Fibroblast of pulmonary artery (primary cell): ENCODE results near the gene ZNF263.
A peak's percentile ranks its signal among the peaks of the same experiment; 100 is the strongest.

Experiments used
- DNase-seq: peaks from one replicate; pipeline ENCODE4 v3.0.0-alpha.2; 2010; ENCODE audit warnings: low read depth
- H3K4me3 ChIP-seq: replicated peaks from 2 replicates; pipeline ENCODE4 v1.5.1; 2011; ENCODE audit warnings: low read depth, mild to moderate bottlenecking, control low read depth, low read length, moderate library complexity
- TF ChIP-seq, protein P1 (sequence below): IDR thresholded peaks from 2 replicates; pipeline ENCODE4 v1.5.1; 2011; ENCODE audit warnings: mild to moderate bottlenecking, control low read depth, low read length, inconsistent platforms; ENCODE audit errors: missing control alignments

ZNF263 gene

DNA sequence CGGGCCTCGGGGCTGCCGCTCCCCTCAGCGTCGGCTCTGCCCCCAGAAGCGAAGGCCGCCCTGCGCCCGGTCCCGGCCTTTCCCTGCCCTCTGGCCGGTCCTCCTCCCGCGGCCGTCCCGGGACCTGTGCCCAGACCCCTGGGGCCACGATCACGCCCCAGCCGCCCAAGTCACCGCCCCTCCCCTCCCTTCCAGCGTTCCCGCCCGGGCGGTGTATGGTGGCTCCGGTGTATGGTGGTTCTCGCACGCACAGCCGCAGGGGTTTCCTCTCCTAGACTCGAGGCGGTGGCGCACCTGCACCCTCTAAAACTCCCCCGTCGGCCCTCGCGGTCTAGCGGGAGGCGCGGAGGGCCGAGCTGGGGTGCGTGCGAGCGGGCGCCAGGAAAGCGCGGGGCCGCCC, 11.9 kb downstream of the ZNF263 start:
- H3K4me3 ChIP-seq = no peak overlapping the region
- no peak for DNase-seq
- TF ChIP-seq, protein P1, sequence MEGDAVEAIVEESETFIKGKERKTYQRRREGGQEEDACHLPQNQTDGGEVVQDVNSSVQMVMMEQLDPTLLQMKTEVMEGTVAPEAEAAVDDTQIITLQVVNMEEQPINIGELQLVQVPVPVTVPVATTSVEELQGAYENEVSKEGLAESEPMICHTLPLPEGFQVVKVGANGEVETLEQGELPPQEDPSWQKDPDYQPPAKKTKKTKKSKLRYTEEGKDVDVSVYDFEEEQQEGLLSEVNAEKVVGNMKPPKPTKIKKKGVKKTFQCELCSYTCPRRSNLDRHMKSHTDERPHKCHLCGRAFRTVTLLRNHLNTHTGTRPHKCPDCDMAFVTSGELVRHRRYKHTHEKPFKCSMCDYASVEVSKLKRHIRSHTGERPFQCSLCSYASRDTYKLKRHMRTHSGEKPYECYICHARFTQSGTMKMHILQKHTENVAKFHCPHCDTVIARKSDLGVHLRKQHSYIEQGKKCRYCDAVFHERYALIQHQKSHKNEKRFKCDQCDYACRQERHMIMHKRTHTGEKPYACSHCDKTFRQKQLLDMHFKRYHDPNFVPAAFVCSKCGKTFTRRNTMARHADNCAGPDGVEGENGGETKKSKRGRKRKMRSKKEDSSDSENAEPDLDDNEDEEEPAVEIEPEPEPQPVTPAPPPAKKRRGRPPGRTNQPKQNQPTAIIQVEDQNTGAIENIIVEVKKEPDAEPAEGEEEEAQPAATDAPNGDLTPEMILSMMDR = no peak

GRCh38 chr16:3295783-3296182, 12.5 kb downstream of the ZNF263 start:
- no peak overlapping the region for H3K4me3 ChIP-seq
- no peak for DNase-seq
- TF ChIP-seq, protein P1 = no peak

DNA sequence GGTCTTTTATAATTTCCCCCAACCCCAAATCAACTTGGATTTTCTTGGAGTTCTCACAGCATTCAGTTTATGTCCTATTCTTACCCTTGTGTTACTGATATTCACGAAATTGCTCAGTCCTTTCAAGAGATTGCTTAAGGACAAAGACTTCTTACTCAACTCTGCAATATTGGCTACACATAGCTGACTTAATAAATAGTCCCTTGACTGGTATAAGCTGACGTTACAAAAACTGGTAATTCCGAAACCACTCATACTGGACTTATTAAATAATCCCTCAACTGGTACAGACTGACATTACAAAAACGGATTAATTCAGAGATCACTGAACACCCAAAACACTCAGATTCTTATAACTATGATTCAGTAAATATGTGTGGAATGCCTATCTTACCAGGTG, 21.1 kb downstream of the ZNF263 start:
- peak; percentile 37 for DNase-seq
- TF ChIP-seq, protein P1 = no peak

GRCh38 chr16:3305109-3306068, 22.1 kb downstream of the ZNF263 start, which contains the start of the genes TIGD7 and ZNF75A:
TIGD7 (minus strand) TSS chr16:3305430; CDS start chr16:3300614, 4,816 bp downstream.
ZNF75A (plus strand) TSS chr16:3305497; CDS start chr16:3308429, 2,932 bp downstream.
- TF ChIP-seq, protein P1 = no peak
- DNase-seq = peak; percentile 93
- H3K4me3 ChIP-seq = peak within 1 kb of the TSS; percentile 79

More for the DNA sequence above, 21.1 kb downstream of the ZNF263 start:
- peak overlapping the region; percentile 79 for H3K4me3 ChIP-seq

- TF ChIP-seq, protein P1 = no peak
- H3K4me3 ChIP-seq = peak overlapping the region; percentile 79
- DNase-seq = no peak
These were observed 22.8 kb downstream of the ZNF263 start for GRCh38 chr16:3306078-3306477.

GRCh38 chr16:3311496-3311895, 28.2 kb downstream of the ZNF263 start:
- H3K4me3 ChIP-seq = no peak overlapping the region
- TF ChIP-seq, protein P1 = no peak
- DNase-seq = no peak
